Inferior parietal cortex (tissue), 1 donor: ENCODE data around the gene ROBO2.

Experiments used
- DNase-seq: peaks from one replicate; pipeline ENCODE4 v3.0.0-alpha.2; 2016; ENCODE audit errors: extremely low spot score

Gene ROBO2

GRCh38 chr3:77577264-77577663 is 537.4 kb downstream of the ROBO2 start:
- DNase-seq: no peak

GRCh38 chr3:77586216-77586615 is 546.3 kb downstream of the ROBO2 start:
- DNase-seq: no peak

GRCh38 chr3:77588863-77589262 is 549.0 kb downstream of the ROBO2 start:
- no peak for DNase-seq

GRCh38 chr3:77590191-77590590 is 550.3 kb downstream of the ROBO2 start:
- DNase-seq: no peak

DNA sequence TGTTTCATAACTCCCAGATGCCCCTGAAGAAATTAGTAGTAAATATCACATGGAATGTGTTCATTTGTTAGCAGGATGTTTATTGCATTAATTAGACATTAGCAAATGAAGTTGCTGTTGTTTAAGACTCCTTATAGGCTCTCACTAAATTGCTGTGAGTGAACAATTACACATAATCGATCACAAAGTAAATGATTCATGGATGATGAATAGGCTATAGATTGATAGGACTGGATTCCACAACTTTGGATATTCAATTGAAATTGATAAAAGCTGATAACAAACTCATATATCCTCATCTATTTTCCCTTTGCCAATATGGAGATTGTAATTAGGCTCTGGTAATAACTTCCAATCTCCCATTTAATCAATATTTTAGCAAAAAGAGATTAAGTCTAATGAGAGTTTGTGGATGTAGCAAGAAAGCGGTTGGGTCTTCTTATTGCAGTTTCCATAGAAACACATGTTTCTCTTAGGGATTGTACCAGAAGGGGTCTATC is 555.5 kb downstream of the ROBO2 start:
- DNase-seq: no peak

- DNase-seq: no peak
Observed at GRCh38 chr3:77599948-77600347, 560.0 kb downstream of the ROBO2 start.

DNA sequence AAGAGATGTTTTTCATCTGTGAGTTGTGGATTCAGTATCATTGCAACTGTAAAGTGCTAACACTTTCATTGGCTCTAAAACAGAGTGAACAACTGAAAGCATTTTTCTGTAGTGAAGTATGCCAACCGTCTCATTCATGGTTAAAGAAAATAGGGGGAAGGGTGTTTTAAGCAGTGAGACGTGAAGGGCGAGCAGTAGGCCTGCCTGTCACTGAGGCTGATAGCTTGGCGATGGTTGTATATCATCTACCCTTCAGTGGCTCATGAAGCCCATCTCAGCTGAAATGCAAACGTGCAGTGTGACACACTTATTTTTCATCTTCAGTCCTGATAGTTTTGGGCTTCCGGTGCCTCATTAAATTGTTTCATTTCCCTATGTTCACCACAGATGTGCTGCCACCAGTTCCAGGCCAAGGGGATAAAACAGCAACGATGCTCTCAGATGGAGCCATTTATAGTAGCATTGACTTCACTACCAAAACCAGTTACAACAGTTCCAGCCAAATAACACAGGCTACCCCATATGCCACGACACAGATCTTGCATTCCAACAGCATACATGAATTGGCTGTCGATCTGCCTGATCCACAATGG is 562.0 kb downstream of the ROBO2 start:
- DNase-seq: no peak

GRCh38 chr3:77602722-77603121 is 562.8 kb downstream of the ROBO2 start:
- no peak for DNase-seq

GRCh38 chr3:77605308-77605707 is 565.4 kb downstream of the ROBO2 start:
- DNase-seq: no peak

GRCh38 chr3:77605865-77606264 is 566.0 kb downstream of the ROBO2 start:
- DNase-seq: no peak

- DNase-seq: no peak
Observed at GRCh38 chr3:77606372-77606771, 566.5 kb downstream of the ROBO2 start.

DNA sequence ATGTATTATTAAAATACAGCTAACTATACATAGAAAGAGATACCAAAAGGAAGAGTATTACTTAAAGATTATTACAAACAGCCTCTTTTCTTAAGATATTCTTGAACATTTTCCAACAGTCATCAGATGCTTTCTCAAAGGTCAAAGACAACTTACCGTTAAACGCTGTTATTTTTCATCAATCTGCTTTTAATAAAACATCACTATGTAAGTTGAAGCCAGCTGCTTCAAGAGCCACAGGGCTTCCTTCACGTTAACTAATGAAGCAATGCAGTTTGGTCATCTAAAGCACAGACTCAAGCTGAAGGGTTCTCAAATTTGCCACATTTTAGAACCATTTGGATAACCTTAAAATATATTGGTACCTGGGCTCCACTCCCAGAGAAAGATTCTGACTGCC is 578.8 kb downstream of the ROBO2 start:
- no peak for DNase-seq

DNA sequence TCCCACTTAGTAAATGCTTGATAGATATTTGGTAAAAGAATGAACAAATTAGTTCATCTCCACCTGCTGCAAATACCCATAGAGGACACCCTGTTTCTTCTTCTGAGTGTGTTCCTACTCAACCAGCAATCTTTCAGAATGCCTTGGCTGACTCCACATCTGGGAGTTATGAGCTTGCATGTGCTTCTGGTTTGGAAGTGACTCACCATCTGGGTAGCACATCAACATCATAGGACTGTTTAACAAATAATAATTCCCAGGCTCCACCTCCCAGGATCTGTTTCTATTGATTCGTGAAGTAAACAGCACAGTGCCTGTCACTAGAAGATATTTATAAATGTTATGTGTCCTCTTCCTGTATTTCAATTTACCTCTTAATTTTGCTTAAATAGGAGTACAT is 580.1 kb downstream of the ROBO2 start:
- no peak for DNase-seq

DNA sequence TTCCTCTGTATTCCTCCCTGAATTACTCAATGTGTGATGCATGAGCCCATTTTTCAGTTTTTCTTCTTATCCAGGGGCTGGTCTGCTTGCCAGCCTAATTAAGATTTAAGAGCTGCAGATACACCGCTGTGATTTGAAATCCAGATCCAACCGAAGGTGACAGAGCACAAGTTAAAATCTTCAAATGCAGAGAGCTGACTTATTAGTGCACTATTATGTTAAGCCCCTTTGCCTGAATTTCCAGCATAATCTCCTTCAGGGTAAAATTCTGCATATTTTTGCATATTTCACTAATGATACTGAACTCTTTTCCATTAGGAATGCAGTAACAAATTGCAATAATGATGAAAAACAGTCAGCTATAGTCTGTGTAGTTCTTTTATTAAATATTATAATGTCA is 583.6 kb downstream of the ROBO2 start:
- no peak for DNase-seq

DNA sequence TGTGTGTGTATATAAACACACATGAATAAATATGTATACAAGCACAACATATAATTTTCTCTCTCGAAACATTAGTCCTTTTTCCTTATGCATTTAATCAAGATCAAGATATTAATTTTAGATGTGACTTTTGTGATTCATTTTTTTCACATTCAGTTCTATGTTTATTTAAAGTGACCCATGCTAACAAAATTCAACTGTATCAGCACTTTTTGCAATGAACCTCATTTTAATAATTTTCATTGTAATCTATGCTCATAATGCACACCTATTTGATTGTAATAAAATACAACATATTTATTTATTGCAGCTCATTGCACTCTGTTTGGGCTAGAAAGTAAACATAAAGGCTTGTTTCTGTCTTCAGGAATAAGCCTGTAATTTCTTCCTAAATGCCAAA is 586.3 kb downstream of the ROBO2 start:
- no peak for DNase-seq

- DNase-seq: no peak
Observed at GRCh38 chr3:77648214-77648613, 608.3 kb downstream of the ROBO2 start.

DNA sequence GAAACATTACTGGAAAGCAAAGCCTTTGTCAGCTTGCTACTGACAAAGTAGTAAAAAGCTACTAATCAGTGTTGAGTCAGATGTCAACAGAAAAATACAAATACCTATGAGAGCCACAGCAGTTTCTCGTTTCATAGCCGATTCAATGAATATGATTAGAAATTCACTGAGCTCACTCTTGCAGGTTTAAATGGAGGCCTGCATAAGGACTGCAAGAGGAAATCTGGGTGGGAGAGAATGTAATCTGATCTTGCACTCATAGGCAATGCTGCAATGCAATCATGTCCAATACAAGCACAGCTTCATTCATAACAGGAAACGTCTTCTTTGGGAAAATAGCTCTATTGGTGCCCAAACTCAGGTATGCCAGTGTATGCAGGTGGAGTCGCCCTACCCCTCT is 608.8 kb downstream of the ROBO2 start:
- no peak for DNase-seq

- no peak for DNase-seq
Observed at GRCh38 chr3:77652624-77653023, 612.7 kb downstream of the ROBO2 start.

DNA sequence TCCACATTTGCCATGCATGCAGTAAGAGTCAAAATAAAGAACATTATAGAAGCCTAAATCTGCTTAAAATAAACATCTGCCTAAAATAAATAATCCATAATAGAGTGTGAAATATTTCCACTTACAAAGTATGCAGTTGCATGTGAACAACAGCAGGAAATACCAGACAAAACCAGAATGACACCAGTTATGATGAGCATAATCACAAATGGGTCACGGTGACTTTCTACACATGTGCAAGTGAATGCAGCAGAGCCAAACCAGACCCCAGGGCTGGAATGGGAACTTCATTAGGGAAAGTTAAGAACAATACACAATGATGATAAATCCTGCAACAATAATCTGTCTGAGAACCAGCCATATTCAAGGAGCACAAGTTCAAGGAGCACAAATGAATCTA is 615.5 kb downstream of the ROBO2 start:
- no peak for DNase-seq

- no peak for DNase-seq
Observed at GRCh38 chr3:77660718-77661117, 620.8 kb downstream of the ROBO2 start.

DNA sequence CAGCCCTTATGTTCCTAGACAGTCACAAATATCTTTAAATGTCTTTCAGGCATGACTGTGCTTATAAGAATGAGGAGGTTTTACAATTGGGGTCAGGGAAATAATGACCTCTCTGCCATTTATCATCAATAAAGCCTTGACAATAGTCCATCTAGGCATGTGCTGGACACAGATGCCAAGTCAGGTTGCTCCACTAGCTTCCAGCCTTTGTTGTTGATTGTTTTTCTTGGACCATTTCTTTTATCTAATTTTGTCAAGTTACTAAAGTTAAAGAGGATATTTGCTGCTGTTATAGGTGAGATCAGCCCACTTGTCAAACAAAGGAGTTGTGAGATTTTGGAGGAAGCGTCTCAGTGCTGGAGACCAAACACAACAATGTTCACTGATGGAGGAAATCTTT is 628.0 kb downstream of the ROBO2 start:
- DNase-seq: no peak

DNA sequence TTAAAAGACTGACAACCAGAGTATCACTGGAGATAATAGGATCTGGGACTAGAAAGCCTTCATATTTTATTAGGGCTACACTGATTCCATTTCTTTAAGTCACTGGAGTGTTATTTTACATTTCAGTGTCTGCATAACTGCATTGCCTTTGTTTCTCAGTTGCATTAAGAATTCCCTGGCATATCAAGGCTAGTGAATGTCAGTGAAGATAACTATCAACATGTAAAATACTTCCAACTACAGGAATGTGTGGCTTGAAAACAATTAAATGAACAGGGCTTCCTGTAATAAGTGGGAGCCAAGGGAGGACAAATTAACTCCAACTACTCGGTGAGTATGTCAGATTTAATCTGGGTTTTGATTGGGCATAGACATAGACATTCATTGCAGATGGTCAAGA is 628.5 kb downstream of the ROBO2 start:
- DNase-seq: no peak

GRCh38 chr3:77672016-77672415 is 632.1 kb downstream of the ROBO2 start:
- no peak for DNase-seq

DNA sequence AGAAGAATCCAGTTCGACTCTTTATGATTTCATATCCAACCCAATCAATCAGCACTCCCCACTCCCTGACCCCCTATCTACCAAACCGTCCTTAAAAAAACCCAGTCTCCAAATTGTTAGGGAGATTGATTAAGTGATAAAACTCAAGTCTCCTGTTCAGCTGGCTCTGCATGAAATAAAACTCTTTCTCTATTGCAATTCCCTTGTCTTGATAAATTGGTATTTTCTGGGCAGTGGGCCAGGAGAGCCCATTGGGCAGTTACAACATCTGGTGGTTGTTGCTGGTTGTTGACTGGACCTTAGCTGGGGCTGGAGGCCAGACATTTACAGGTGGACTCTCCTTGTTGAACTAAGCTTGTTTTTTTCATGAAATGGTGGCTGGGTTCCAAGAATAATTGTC is 642.3 kb downstream of the ROBO2 start:
- no peak for DNase-seq
